Measurements from ENCODE around the gene HLA-DPA1. TPM values are rescaled to one million over a fixed set of nuclear protein-coding genes. Genes with fewer than 3 reads are reported as not detected.
A peak's percentile ranks its signal among the peaks of the same experiment; 100 is the strongest.

The HLA-DPA1 gene
- total and polyA plus RNA-seq, 11 donors, result 18.2 to 438 (median 39.9) TPM

DNA sequence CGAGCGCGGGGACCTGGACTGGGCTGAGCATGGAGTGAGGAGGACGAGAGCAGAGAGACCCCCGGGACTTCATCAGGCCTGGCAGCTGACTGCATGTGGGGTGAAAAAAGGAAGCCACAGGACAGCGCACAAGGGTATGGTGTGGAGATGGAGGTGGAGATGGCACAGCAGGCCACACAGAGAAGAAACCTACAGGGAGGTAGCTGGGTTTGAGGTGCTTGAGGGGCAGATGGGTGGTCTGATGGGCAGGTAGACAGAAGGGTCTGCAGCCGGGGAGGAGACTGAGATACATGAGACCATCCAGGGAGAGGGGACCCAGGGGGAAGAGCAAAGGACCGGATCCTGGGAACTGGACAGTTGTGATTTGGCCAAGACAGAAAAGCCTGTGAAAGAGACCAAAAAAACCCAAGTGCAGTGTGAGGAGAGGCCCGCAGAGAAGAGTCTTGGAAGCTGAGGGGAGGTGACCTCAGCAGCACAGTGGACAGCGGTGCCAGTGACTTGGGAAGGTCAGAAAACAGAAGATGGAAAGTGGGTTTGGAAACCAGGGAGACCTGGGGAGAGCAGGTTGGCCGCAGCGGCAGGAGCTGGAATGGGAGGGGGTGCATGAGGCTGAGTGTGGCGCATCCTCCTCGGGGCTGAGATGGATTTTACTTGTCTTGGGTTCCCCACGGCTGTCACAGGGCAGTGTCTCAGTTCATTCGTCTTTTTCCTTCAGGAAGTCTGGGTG, 7.8 kb upstream of the HLA-DPA1 start:
- ATAC-seq (no peak), DNase-seq (no peak)
- Histone ChIP-seq H3K27ac (peak overlapping the region; percentile 42 to 94 (median 83)), H3K4me3 (peak overlapping the region; percentile 35 to 75 (median 54)), H3K27me3 (no peaks in the 10 kb centered on the region), H3K36me3 (peaks cover 0 to 65% (median 7%) of the 10 kb centered on the region in 9 donors), H3K9me3 (no peaks in the 10 kb centered on the region), H3K4me1 (peaks cover 0 to 57% (median 18%) of the 10 kb centered on the region in 12 donors)
- intact Hi-C loops (cut with DNase I), result loop anchor here in 5 of 10 donors (2.0 to 5.0 kb wide), 3 partner anchors 64 to 69 kb away; no protein-coding TSS in a partner anchor
- WGBS, 4 donors, result 55 to 61% (median 61%) methylated on average over 15 to 16 of the region's 16 CpGs
- no peak for TF ChIP-seq POLR2A (IDR thresholded peaks at IDR 0.05)
- TF ChIP-seq, protein P1, sequence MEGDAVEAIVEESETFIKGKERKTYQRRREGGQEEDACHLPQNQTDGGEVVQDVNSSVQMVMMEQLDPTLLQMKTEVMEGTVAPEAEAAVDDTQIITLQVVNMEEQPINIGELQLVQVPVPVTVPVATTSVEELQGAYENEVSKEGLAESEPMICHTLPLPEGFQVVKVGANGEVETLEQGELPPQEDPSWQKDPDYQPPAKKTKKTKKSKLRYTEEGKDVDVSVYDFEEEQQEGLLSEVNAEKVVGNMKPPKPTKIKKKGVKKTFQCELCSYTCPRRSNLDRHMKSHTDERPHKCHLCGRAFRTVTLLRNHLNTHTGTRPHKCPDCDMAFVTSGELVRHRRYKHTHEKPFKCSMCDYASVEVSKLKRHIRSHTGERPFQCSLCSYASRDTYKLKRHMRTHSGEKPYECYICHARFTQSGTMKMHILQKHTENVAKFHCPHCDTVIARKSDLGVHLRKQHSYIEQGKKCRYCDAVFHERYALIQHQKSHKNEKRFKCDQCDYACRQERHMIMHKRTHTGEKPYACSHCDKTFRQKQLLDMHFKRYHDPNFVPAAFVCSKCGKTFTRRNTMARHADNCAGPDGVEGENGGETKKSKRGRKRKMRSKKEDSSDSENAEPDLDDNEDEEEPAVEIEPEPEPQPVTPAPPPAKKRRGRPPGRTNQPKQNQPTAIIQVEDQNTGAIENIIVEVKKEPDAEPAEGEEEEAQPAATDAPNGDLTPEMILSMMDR (IDR thresholded peaks at IDR 0.05), result no peak

- Histone ChIP-seq H3K4me3 (peak overlapping the region; percentile 35 to 75 (median 54)), H3K27me3 (no peaks in the 10 kb centered on the region), H3K27ac (peak overlapping the region; percentile 64 to 94 (median 83)), H3K9me3 (no peaks in the 10 kb centered on the region), H3K36me3 (peaks cover 0 to 56% (median 6%) of the 10 kb centered on the region in 9 donors), H3K4me1 (peaks cover 0 to 59% (median 18%) of the 10 kb centered on the region in 12 donors)
- ATAC-seq, result peak; percentile 71 to 88 (median 85)
- WGBS, 4 donors, result 6 to 12% (median 8%) methylated on average over 46 to 49 of the region's 49 CpGs
- intact Hi-C loops (cut with DNase I), result loop anchor here in 5 of 10 donors (2.0 to 5.0 kb wide), 3 partner anchors 63 to 68 kb away; no protein-coding TSS in a partner anchor
- TF ChIP-seq, protein P1 (IDR thresholded peaks at IDR 0.05), result no peak
- TF ChIP-seq POLR2A (IDR thresholded peaks at IDR 0.05), result peak in 1 of 2 donors; percentile 39
- peak; percentile 77 to 84 (median 82) for DNase-seq
Measured at GRCh38 chr6:33080127-33081089, 7.0 kb upstream of the HLA-DPA1 start.

DNA sequence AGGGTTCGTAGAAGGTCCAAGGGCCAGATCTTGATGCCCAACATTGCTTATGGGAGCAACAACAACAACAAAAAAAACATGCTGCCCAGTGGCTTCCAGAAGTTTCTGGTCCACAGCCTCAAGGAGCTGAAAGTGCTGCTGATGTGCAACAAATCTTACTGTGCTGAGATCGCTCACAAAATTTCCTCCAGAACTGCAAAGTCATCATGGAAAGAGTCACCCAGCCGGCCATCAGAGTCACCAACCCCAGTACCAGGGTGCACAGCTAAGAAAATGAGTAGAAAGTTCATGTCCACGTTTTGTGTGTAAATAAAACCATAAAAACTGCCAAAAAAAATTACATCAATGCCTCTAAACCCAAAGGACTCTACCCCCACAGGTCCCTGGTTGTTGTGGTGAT, 6.1 kb upstream of the HLA-DPA1 start:
- H3K27me3 ChIP-seq, result no peaks in the 10 kb centered on the region
- no peak for ATAC-seq

More for the DNA sequence above, 6.1 kb upstream of the HLA-DPA1 start:
- Histone ChIP-seq H3K36me3 (peaks cover 0 to 48% (median 0%) of the 10 kb centered on the region in 9 donors), H3K27ac (peak overlapping the region in 8 of 12 donors; percentile 73 to 94 (median 83)), H3K4me1 (peaks cover 0 to 67% (median 18%) of the 10 kb centered on the region in 12 donors), H3K4me3 (peak overlapping the region in 5 of 12 donors; percentile 51 to 59 (median 56)), H3K9me3 (no peaks in the 10 kb centered on the region)
- DNase-seq, result no peak
- intact Hi-C loops (cut with DNase I), result no loop called here
- WGBS, 4 donors, result 74 to 83% (median 81%) methylated on average over 4 of the region's 4 CpGs
- no peak for TF ChIP-seq POLR2A (IDR thresholded peaks at IDR 0.05)
- TF ChIP-seq, protein P1 (IDR thresholded peaks at IDR 0.05), result no peak

All from heart left ventricle (tissue), 16 donors.